GM23248 (cell line): ENCODE measurements around the gene FRAS1. TPM values are rescaled to one million over a fixed set of nuclear protein-coding genes. Genes with fewer than 3 reads are reported as not detected.

Experiments used
- DNase-seq: peaks from one replicate; pipeline ENCODE4 v3.0.0-alpha.2; 2015
- H2AFZ ChIP-seq: fragments of 200-600 bp; sonication (generic); 2 replicates; pipeline ENCODE4 v1.6.1; 2016; ENCODE audit warnings: antibody characterized with exemption
- H3F3A ChIP-seq: fragments of 200-600 bp; sonication (generic); 2 replicates; pipeline ENCODE4 v1.6.1; 2016; ENCODE audit warnings: mild to moderate bottlenecking, antibody characterized with exemption, mixed run types; ENCODE audit not compliant: insufficient read depth
- H3K27ac ChIP-seq: fragments of 200-600 bp; sonication (generic); 2 replicates; pipeline ENCODE4 v1.5.1; 2016; ENCODE audit warnings: mild to moderate bottlenecking
- H3K27me3 ChIP-seq: fragments of 200-600 bp; sonication (generic); replicated peaks from 2 replicates; pipeline ENCODE4 v1.6.1; 2016; ENCODE audit warnings: mild to moderate bottlenecking; ENCODE audit not compliant: insufficient read depth
- H3K36me3 ChIP-seq: fragments of 200-600 bp; sonication (generic); 2 replicates; pipeline ENCODE4 v1.6.1; 2016; ENCODE audit warnings: low read depth, mild to moderate bottlenecking
- H3K4me1 ChIP-seq: fragments of 200-600 bp; sonication (generic); 2 replicates; pipeline ENCODE4 v1.6.1; 2016; ENCODE audit warnings: mild to moderate bottlenecking; ENCODE audit not compliant: insufficient read depth
- H3K4me2 ChIP-seq: fragments of 200-600 bp; sonication (generic); one replicate; pipeline ENCODE4 v1.6.1; 2016; ENCODE audit warnings: mild to moderate bottlenecking; ENCODE audit not compliant: unreplicated experiment
- H3K4me3 ChIP-seq: fragments of 200-600 bp; sonication (generic); 2 replicates; pipeline ENCODE4 v1.5.1; 2016; ENCODE audit warnings: mild to moderate bottlenecking
- H3K79me2 ChIP-seq: fragments of 200-600 bp; sonication (generic); 2 replicates; pipeline ENCODE4 v1.6.1; 2016; ENCODE audit warnings: mild to moderate bottlenecking; ENCODE audit not compliant: insufficient read depth
- H3K9ac ChIP-seq: fragments of 200-600 bp; sonication (generic); 2 replicates; pipeline ENCODE4 v1.6.1; 2016; ENCODE audit warnings: mild to moderate bottlenecking
- H3K9me2 ChIP-seq: fragments of 200-600 bp; sonication (generic); 2 replicates; pipeline ENCODE4 v1.6.1; 2016; ENCODE audit warnings: mixed run types, mild to moderate bottlenecking, moderate library complexity; ENCODE audit not compliant: insufficient read depth
- H3K9me3 ChIP-seq: fragments of 200-600 bp; sonication (generic); one replicate; pipeline ENCODE4 v1.6.1; 2017; ENCODE audit warnings: low read depth
- H4K20me1 ChIP-seq: fragments of 200-600 bp; sonication (generic); 2 replicates; pipeline ENCODE4 v1.6.0; 2016; ENCODE audit not compliant: insufficient read depth
- EZH2 ChIP-seq: fragments of 200-600 bp; sonication (generic); IDR thresholded peaks from 2 replicates; pipeline ENCODE4 v1.6.1; 2018; ENCODE audit warnings: antibody characterized with exemption, mild to moderate bottlenecking; ENCODE audit not compliant: insufficient read depth, poor library complexity, severe bottlenecking
- EZH2phosphoT487 ChIP-seq: fragments of 200-600 bp; sonication (generic); IDR thresholded peaks from 2 replicates; pipeline ENCODE4 v1.6.1; 2018; ENCODE audit warnings: antibody characterized with exemption, moderate library complexity, mild to moderate bottlenecking, low read depth; ENCODE audit not compliant: insufficient read depth
- WGBS, 2 experiments: methylation state at CpG; one replicate each; pipeline ENCODE4 v1.1.6; 2015 to 2017; ENCODE audit warnings: low lambda C conversion rate in 2 of 2, low coverage in 1 of 2; ENCODE audit errors: missing lambda C conversion rate in 2 of 2; 5-methylcytosine and 5-hydroxymethylcytosine counted together
- in situ Hi-C: fragments of 300-500 bp; cut with MboI; formaldehyde crosslinking; loops from 2 replicates; pipeline ENCODE4 v1.15.0; 2020
- polyA plus RNA-seq: library from polyadenylated mRNA; unstranded; fragments of >200 nt; fragmentation: Nextera tagmentation; extraction: Ambion mirVana; gene quantifications from 2 replicates; pipeline ENCODE4 v1.2.1, GENCODE V29; 2016
- total RNA-seq: library from RNA; depleted of rRNA; stranded (reverse); fragments of >200 nt; shearing (Covaris generic); gene quantifications from 2 replicates; pipeline ENCODE4 v1.2.3, GENCODE V29; 2014

The FRAS1 gene
- total and polyA plus RNA-seq, 2 experiments from 2014 or later, result 6.5 to 19.8 TPM

DNA sequence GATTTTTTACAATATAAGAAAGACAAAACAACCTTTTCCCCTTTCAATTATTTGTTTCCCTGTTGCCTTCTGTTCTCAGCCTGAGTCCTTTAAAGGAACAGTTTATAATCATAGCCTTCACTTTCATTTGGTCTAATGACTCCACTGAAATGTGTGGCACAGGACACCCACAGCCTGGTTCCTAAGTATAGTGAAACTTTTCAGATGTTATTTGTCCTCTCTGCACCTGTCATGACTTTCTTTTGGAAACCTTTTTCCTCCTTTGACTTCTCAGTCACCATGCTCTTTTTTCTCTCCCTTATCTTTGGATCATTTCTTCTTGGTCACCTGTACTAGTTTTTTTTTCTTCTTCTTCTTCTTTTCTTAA lies 256.6 kb downstream of the FRAS1 start:
- no peak for DNase-seq
- Histone ChIP-seq H3K27ac (no peak overlapping the region), H3K27me3 (no peaks in the 10 kb centered on the region), H3K9me3 (no peaks in the 10 kb centered on the region), H3K9me2 (no peaks in the 10 kb centered on the region), H2AFZ (no peak overlapping the region), H3K9ac (no peak overlapping the region), H3K79me2 (no peaks in the 10 kb centered on the region), H3K36me3 (no peaks in the 10 kb centered on the region; the same call in 1 of the 2 replicates), H4K20me1 (no peaks in the 10 kb centered on the region), H3K4me2 (no peak overlapping the region), H3K4me1 (peaks cover 26% of the 10 kb centered on the region), H3K4me3 (no peak overlapping the region), H3F3A (peaks cover 9% of the 10 kb centered on the region; the same call in 1 of the 2 replicates)
- no peak for TF ChIP-seq EZH2phosphoT487
- TF ChIP-seq EZH2, result no peak
- in situ Hi-C loops, result no loop called here

DNA sequence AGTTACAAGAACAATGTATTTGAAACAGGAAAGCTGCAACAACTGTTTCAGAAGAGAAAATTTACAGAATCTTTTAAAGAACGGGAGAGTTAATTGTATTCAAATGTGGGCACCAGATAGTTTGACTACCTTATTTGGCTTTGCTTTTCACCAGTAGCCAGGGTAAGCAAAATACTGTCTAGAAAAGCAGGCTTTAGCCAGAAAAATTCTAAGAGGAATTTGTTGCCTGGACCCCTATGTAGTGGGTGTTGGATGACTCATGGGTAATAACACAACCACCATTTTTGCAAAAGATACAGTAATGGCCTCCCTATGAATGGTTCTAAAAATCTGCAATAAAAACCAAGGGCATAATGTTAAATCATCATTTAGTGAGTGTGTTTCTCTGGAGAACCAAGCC lies 261.0 kb downstream of the FRAS1 start:
- H3K27me3 ChIP-seq, result no peaks in the 10 kb centered on the region
- no peaks in the 10 kb centered on the region for H3K9me2 ChIP-seq
- H3F3A ChIP-seq, result no peaks in the 10 kb centered on the region; the same call in 1 of the 2 replicates
- H4K20me1 ChIP-seq, result no peaks in the 10 kb centered on the region
- no peaks in the 10 kb centered on the region for H3K79me2 ChIP-seq
- no peak overlapping the region for H3K4me3 ChIP-seq
- H3K9me3 ChIP-seq, result no peaks in the 10 kb centered on the region
- WGBS, 2 experiments, result 50 to 71% methylated on average over 1 of the region's 1 CpG
- no peak overlapping the region for H3K4me2 ChIP-seq
- H2AFZ ChIP-seq, result no peak overlapping the region
- in situ Hi-C loops, result no loop called here
- H3K27ac ChIP-seq, result no peak overlapping the region
- no peak for DNase-seq
- no peaks in the 10 kb centered on the region for H3K36me3 ChIP-seq
- no peak for TF ChIP-seq EZH2
- no peak for TF ChIP-seq EZH2phosphoT487
- peaks cover 6% of the 10 kb centered on the region for H3K4me1 ChIP-seq
- H3K9ac ChIP-seq, result no peak overlapping the region

DNA sequence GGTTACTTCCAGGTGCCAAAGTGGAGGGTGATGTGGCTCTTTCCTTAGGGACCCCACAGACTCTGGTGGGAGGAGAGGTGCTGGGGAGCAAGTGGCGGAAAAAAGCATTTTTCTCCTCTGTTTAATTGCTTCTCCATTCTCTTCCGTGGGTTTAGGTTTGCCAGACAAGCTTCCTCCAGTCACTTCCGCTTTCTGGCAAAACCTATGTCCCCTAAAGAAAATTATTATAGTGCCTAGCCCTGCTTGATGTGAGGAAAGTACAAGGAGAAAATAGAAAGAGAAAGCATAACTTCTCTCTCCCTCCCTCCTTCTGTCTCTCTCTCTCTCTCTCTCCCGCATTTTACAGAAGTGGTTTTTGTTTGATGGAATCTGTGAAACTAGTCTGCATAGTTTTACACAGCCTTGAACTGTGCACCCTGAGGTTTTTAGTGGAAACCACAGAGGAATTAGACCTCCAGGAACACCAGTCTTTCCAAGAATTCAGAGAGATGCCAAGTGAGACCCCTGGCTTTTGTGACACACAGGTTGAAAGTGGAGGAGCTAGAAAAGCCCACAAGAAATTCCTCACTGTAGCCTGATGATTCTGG lies 263.3 kb downstream of the FRAS1 start:
- Histone ChIP-seq H3K4me2 (no peak overlapping the region), H3K4me3 (no peak overlapping the region), H3K27ac (no peak overlapping the region), H3K9ac (no peak overlapping the region), H3K9me2 (no peaks in the 10 kb centered on the region), H3K4me1 (peaks cover 8% of the 10 kb centered on the region), H3K9me3 (no peaks in the 10 kb centered on the region), H2AFZ (no peak overlapping the region), H3K27me3 (no peaks in the 10 kb centered on the region), H3K79me2 (no peaks in the 10 kb centered on the region), H4K20me1 (no peaks in the 10 kb centered on the region), H3F3A (0 out of 2 replicates have a peak, but pooled peaks cover 3% of the 10 kb centered on the region), H3K36me3 (no peaks in the 10 kb centered on the region)
- no peak for TF ChIP-seq EZH2phosphoT487
- TF ChIP-seq EZH2, result no peak
- DNase-seq, result no peak
- 84 to 92% methylated on average over 4 of the region's 4 CpGs for WGBS, 2 experiments
- in situ Hi-C loops, result no loop called here

DNA sequence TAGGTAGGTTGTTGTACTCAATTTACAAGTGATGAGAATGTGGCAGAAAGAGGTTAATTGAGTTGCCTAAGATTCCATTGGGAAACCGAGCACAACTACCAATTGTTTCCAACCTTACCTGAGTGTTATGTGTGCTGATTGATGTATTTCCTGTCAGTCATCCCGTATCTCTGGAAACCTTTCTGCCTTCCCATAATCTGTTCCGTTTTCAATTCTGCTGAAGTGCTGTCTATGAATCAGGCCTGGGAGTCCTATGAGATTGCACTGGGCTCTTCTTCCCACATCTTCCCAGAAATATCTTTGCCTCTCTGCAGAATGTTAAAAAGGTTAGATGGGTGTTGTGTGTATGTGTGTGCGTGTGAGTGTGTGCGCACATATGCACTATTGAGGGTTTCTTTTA lies 264.9 kb downstream of the FRAS1 start:
- no peak overlapping the region for H3K27ac ChIP-seq
- H3F3A ChIP-seq, result peaks cover 9% of the 10 kb centered on the region; the same call in 1 of the 2 replicates
- H2AFZ ChIP-seq, result no peak overlapping the region
- H3K36me3 ChIP-seq, result no peaks in the 10 kb centered on the region
- TF ChIP-seq EZH2phosphoT487, result no peak
- no peak for TF ChIP-seq EZH2
- H3K9me3 ChIP-seq, result no peaks in the 10 kb centered on the region
- 88% methylated on average over 5 of the region's 5 CpGs for WGBS, 2 experiments
- H3K79me2 ChIP-seq, result no peaks in the 10 kb centered on the region
- in situ Hi-C loops, result no loop called here
- no peaks in the 10 kb centered on the region for H4K20me1 ChIP-seq
- no peak overlapping the region for H3K4me3 ChIP-seq
- no peak overlapping the region for H3K9ac ChIP-seq
- H3K4me1 ChIP-seq, result peaks cover 13% of the 10 kb centered on the region
- no peaks in the 10 kb centered on the region for H3K9me2 ChIP-seq
- no peaks in the 10 kb centered on the region for H3K27me3 ChIP-seq
- DNase-seq, result no peak
- no peak overlapping the region for H3K4me2 ChIP-seq

DNA sequence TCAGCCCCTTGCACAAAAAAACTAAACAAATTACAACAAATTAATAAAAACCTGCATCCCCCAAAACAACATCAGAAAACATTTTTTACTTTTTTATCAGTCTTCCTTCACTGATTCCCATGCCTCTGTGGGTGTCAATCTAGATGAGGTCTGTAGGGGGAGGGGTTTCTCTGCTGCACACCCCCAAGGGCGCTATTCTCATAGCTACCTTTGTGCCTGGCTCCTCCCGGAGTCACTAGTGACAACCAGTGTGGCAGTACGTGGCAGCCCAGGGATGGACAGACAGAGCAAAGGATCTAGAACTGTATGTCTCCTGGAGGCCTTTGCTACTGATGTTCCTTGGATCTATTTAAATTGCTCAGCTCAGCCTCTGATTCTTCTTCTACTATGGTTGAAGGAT lies 266.3 kb downstream of the FRAS1 start:
- H3K4me1 ChIP-seq, result peaks cover 19% of the 10 kb centered on the region
- in situ Hi-C loops, result no loop called here

More for the DNA sequence above, 266.3 kb downstream of the FRAS1 start:
- Histone ChIP-seq H3K4me3 (no peak overlapping the region), H3F3A (peaks cover 9% of the 10 kb centered on the region; the same call in 1 of the 2 replicates), H3K27ac (no peak overlapping the region), H3K4me2 (no peak overlapping the region), H4K20me1 (no peaks in the 10 kb centered on the region), H3K27me3 (no peaks in the 10 kb centered on the region), H2AFZ (no peak overlapping the region), H3K9ac (no peak overlapping the region), H3K36me3 (no peaks in the 10 kb centered on the region), H3K79me2 (no peaks in the 10 kb centered on the region), H3K9me2 (no peaks in the 10 kb centered on the region), H3K9me3 (no peaks in the 10 kb centered on the region)
- WGBS, 2 experiments, result 84 to 89% methylated on average over 3 of the region's 3 CpGs
- no peak for DNase-seq
- TF ChIP-seq EZH2phosphoT487, result no peak
- TF ChIP-seq EZH2, result no peak
